GM21528 (cell line): ENCODE data around the gene PCDHA5.
"Not testable (repeated sequence)": the region's sequence is repeated elsewhere in the genome, so short reads cannot be mapped to it uniquely, and the experiment has no call there.

Experiments used
- ATAC-seq: cut with Tn5 transposase; IDR thresholded peaks from one replicate; pipeline ENCODE4 v1.9.1; 2021; ENCODE audit warnings: mild to moderate bottlenecking, moderate library complexity; ENCODE audit not compliant: unreplicated experiment, low FRiP score

PCDHA5 gene

DNA sequence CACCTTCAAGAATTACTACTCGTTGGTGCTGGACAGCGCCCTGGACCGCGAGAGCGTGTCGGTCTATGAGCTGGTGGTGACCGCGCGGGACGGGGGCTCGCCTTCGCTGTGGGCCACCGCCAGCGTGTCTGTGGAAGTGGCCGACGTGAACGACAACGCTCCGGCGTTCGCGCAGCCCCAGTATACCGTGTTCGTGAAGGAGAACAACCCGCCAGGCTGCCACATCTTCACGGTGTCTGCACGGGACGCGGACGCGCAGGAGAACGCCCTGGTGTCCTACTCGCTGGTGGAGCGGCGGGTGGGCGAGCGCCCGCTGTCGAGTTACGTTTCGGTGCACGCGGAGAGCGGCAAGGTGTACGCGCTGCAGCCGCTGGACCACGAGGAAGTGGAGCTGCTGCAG is 1.6 kb downstream of the PCDHA5 start:
- ATAC-seq = not testable (repeated sequence)

DNA sequence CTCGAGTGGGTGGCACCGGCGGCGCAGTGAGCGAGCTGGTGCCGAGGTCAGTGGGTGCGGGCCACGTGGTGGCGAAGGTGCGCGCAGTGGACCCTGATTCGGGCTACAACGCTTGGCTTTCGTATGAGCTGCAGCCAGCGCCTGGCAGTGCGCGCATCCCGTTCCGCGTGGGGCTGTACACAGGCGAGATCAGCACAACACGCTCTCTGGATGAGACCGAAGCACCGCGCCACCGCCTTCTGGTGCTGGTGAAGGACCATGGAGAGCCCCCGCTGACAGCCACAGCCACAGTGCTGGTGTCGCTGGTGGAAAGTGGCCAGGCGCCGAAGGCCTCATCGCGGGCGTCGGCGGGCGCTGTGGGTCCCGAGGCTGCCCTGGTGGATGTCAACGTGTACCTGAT is 2.1 kb downstream of the PCDHA5 start:
- ATAC-seq = no peak

DNA sequence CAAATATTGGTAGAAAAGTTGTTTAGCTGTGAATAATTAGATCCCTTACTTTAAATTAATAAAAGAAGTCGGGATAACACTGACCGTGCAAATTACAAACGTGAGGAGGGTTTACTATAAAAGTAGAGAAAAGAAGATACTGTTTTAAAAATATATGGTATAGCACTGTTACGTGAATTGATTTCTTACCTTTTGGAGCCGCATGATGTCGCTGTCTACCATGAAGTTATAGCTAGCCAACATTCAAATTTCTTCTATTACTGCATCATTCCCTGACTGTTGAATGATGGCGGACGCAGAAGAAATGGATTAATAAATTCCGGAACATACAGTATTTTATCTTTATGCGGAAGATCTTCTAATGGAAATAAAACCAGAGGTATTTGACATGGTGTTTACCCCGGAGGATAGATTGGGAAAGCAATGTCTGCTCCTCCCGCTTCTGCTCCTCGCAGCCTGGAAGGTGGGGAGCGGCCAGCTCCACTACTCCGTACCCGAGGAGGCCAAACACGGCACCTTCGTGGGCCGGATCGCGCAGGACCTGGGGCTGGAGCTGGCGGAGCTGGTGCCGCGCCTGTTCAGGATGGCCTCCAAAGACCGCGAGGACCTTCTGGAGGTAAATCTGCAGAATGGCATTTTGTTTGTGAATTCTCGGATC is 6.4 kb downstream of the PCDHA5 start, which contains the start of gene PCDHA6:
TSS of gene PCDHA6 (plus strand) at position 257 of the 658 bp plus-strand sequence. CDS start at position 389, 132 bp downstream.
- no peak for ATAC-seq

DNA sequence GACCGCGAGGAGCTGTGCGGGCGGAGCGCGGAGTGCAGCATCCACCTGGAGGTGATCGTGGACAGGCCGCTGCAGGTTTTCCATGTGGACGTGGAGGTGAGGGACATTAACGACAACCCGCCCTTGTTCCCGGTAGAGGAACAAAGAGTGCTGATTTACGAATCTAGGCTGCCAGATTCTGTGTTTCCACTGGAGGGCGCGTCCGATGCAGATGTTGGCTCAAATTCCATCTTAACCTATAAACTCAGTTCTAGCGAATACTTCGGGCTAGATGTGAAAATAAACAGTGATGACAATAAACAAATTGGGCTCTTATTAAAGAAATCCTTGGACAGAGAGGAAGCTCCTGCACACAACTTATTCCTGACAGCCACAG is 6.9 kb downstream of the PCDHA5 start:
- no peak for ATAC-seq

DNA sequence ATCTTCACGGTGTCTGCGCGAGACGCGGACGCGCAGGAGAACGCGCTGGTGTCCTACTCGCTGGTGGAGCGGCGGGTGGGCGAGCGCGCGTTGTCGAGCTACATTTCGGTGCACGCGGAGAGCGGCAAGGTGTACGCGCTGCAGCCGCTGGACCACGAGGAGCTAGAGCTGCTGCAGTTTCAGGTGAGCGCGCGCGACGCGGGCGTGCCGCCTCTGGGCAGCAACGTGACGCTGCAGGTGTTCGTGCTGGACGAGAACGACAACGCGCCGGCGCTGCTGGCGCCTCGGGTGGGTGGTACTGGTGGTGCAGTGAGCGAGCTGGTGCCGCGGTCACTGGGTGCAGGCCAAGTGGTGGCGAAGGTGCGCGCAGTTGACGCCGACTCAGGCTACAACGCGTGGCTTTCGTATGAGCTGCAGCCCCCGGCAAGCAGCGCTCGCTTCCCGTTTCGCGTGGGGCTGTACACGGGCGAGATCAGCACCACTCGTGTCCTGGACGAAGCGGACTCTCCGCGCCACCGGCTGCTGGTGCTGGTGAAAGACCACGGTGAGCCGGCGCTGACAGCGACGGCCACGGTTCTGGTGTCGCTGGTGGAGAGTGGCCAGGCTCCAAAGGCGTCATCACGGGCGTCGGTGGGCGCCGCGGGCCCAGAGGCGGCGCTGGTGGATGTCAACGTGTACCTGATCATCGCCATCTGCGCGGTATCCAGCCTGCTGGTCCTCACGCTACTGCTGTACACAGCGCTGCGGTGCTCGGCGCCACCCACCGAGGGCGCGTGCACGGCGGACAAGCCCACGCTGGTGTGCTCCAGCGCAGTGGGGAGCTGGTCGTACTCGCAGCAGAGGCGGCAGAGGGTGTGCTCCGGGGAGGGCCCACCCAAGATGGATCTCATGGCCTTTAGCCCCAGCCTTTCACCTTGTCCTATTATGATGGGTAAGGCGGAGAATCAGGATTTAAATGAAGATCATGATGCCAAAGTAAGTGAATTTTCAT is 8.4 kb downstream of the PCDHA5 start:
- not testable (repeated sequence) for ATAC-seq

DNA sequence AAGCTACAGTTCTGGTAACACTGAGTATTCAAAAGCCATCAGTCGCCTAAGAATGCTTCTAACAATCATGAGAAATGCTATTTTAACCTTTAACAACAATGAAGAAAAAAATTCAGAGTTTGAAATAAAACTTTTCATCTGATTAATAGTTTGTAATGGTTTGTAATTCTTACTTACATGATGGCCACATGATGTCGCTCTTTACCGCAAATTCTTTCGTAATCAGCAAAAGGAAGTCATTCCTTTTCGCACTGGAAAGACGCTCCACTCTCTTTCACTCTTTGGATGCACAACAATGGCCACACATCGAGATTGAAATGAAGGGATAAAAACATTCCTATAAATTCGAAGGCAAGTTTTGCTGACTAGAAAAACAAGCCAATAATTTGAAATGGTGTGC is 12.6 kb downstream of the PCDHA5 start, which contains the start of gene PCDHA7:
TSS of gene PCDHA7 (plus strand) at position 277 of the 400 bp plus-strand sequence. CDS start at position 392, 115 bp downstream.
- ATAC-seq = no peak

DNA sequence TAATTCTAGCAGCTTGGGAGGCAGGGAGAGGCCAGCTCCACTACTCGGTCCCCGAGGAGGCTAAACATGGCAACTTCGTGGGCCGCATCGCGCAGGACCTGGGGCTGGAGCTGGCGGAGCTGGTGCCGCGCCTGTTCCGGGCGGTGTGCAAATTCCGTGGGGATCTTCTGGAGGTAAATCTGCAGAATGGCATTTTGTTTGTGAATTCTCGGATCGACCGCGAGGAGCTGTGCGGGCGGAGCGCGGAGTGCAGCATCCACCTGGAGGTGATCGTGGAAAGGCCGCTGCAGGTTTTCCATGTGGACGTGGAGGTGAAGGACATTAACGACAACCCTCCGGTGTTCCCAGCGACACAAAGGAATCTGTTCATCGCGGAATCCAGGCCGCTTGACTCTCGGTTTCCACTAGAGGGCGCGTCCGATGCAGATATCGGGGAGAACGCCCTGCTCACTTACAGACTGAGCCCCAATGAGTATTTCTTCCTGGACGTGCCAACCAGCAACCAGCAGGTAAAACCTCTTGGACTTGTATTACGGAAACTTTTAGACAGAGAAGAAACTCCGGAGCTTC is 13.1 kb downstream of the PCDHA5 start:
- ATAC-seq = not testable (repeated sequence)

DNA sequence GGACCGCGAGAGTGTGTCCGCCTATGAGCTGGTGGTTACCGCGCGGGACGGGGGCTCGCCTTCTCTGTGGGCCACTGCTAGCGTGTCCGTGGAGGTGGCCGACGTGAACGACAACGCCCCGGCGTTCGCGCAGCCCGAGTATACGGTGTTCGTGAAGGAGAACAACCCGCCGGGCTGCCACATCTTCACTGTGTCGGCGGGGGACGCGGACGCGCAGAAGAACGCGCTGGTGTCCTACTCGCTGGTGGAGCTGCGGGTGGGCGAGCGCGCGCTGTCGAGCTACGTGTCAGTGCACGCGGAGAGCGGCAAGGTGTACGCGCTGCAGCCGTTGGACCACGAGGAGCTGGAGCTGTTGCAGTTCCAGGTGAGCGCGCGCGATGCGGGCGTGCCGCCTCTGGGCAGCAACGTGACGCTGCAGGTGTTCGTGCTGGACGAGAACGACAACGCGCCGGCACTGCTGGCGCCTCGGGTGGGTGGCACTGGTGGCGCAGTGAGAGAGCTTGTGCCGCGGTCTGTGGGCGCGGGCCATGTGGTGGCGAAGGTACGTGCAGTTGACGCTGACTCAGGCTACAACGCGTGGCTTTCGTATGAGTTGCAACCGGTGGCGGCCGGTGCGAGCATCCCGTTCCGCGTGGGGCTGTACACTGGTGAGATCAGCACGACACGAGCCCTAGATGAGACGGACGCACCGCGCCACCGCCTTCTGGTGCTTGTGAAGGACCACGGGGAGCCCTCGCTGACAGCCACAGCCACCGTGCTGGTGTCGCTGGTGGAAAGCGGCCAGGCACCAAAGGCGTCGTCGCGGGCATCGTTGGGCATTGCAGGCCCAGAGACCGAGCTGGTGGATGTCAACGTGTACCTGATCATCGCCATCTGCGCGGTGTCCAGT is 14.5 kb downstream of the PCDHA5 start:
- ATAC-seq = no peak

DNA sequence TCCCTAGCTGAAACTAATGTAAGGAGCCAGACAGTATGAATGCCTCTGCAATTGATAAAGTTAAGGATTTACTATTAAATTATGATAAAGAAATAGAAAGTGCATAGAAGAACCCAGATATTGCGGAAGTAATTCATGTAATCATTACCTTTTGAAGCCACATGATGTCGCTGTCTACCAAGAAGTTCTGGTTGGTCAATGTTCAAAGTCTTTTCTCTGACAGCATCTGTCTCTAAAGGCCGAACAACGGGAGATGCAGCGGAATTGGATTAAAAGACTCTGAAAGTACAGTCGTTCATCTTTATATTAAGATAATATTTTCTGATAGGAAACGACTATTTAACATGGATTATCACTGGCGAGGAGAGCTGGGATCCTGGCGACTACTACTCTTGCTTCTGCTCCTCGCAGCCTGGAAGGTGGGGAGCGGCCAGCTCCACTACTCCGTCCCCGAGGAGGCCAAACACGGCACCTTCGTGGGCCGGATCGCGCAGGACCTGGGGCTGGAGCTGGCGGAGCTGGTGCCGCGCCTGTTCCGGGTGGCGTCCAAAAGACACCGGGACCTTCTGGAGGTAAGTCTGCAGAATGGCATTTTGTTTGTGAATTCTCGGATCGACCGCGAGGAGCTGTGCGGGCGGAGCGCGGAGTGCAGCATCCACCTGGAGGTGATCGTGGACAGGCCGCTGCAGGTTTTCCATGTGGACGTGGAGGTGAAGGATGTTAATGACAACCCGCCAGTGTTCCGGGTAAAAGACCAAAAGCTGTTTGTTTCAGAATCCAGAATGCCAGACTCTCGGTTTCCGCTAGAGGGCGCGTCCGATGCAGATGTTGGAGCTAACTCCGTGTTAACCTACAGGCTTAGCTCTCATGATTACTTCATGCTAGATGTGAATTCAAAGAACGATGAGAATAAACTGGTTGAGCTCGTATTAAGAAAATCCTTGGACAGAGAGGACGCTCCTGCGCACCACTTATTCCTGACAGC is 19.9 kb downstream of the PCDHA5 start, which contains the start of gene PCDHA8:
TSS of gene PCDHA8 (plus strand) at position 210 of the 985 bp plus-strand sequence. CDS start at position 345, 135 bp downstream.
- ATAC-seq = no peak

DNA sequence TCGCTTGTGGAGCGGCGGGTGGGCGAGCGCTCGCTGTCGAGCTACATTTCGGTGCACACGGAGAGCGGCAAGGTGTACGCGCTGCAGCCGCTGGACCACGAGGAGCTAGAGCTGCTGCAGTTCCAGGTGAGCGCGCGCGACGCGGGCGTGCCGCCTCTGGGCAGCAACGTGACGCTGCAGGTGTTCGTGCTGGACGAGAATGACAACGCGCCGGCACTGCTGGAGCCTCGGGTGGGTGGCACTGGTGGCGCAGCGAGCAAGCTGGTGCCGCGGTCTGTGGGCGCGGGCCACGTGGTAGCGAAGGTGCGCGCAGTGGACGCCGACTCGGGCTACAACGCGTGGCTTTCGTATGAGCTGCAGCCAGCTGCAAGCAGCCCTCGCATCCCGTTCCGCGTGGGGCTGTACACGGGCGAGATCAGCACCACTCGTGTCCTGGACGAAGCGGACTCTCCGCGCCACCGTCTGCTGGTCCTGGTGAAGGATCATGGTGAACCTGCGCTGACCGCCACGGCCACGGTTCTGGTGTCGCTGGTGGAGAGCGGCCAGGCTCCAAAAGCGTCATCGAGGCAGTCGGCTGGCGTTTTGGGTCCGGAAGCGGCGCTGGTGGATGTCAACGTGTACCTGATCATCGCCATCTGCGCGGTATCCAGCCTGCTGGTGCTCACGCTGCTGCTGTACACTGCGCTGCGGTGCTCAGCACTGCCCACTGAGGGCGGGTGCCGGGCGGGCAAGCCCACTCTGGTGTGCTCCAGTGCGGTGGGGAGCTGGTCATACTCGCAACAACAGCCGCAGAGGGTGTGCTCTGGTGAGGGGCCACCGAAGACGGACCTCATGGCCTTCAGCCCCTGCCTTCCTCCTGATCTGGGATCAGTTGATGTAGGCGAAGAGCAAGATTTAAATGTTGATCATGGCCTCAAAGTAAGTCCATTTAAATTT is 21.7 kb downstream of the PCDHA5 start:
- ATAC-seq = no peak

DNA sequence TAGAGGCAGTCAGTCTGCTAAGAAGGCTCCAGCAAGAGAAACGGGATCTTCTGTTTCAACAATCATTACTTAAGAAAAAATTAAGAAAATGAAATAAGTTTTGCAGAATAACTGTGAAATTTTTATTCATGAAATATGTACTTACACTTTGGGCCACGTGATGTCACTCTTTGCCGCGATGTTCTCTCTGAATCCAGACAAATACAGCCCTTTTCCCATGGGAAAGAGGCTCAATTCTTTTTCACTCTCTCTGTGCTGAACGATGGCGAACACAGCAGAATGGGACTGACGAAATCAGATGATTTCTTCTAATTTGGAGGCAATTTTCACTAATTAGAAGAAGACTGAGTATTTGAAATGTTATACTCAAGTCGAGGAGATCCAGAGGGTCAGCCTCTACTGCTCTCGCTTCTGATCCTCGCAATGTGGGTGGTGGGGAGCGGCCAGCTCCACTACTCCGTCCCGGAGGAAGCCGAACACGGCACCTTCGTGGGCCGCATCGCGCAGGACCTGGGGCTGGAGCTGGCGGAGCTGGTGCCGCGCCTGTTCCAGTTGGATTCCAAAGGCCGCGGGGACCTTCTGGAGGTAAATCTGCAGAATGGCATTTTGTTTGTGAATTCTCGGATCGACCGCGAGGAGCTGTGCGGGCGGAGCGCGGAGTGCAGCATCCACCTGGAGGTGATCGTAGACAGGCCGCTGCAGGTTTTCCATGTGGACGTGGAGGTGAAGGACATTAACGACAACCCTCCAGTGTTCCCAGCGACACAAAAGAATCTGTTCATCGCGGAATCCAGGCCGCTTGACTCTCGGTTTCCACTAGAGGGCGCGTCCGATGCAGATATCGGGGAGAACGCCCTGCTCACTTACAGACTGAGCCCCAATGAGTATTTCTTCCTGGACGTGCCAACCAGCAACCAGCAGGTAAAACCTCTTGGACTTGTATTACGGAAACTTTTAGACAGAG is 27.0 kb downstream of the PCDHA5 start, which contains the start of gene PCDHA9:
TSS of gene PCDHA9 (plus strand) at position 244 of the 964 bp plus-strand sequence. CDS start at position 358, 114 bp downstream.
- not testable (repeated sequence) for ATAC-seq

DNA sequence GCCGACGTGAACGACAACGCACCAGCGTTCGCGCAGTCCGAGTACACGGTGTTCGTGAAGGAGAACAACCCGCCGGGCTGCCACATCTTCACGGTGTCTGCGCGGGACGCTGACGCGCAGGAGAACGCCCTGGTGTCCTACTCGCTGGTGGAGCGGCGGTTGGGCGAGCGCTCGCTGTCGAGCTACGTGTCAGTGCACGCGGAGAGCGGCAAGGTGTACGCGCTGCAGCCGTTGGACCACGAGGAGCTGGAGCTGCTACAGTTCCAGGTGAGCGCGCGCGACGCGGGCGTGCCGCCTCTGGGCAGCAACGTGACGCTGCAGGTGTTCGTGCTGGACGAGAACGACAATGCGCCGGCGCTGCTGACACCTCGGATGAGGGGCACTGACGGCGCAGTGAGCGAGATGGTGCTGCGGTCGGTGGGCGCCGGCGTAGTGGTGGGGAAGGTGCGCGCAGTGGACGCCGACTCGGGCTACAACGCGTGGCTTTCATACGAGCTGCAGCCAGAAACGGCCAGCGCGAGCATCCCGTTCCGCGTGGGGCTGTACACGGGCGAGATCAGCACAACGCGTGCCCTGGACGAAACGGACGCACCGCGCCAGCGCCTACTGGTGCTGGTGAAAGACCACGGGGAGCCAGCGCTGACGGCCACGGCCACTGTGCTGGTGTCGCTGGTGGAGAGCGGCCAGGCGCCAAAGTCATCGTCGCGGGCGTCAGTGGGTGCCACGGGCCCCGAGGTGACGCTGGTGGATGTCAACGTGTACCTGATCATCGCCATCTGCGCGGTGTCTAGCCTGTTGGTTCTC is 28.6 kb downstream of the PCDHA5 start:
- not testable (repeated sequence) for ATAC-seq

DNA sequence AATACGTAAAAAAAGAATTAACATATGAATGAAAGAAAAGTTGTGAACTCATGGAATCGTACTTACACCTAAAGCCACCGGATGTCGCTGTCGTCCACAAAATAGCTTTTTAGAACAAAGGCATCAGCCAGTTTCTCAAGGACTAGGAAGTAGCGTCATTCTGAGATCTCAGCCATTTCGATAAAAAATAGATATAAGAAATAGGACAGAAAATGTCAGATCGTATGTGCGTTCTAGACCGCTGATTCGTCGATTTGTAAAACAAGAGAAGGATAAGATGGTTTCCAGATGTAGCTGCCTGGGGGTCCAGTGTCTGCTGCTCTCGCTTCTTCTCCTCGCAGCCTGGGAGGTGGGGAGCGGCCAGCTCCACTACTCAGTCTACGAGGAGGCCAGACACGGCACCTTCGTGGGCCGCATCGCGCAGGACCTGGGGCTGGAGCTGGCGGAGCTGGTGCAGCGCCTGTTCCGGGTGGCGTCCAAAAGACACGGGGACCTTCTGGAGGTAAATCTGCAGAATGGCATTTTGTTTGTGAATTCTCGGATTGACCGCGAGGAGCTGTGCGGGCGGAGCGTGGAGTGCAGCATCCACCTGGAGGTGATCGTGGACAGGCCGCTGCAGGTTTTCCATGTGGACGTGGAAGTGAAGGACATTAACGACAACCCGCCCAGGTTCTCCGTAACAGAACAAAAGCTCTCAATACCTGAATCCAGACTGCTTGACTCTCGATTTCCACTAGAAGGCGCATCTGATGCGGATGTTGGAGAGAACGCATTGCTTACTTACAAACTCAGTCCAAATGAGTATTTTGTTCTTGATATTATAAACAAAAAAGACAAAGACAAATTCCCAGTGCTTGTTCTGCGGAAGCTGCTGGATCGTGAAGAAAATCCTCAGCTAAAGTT is 34.6 kb downstream of the PCDHA5 start, which contains the start of gene PCDHA10:
TSS of gene PCDHA10 (plus strand) at position 126 of the 903 bp plus-strand sequence. CDS start at position 278, 152 bp downstream.
- ATAC-seq = no peak
